Neural cell (in vitro differentiated cells): ENCODE measurements around the gene CYP11A1. TPM values are rescaled to one million over a fixed set of nuclear protein-coding genes. Genes with fewer than 3 reads are reported as not detected.

Experiments used
- H2AFZ ChIP-seq: fragments of 200-600, 300-800 bp; sonication (generic), shearing (Covaris generic); 2 replicates; pipeline ENCODE4 v1.6.0; 2014; ENCODE audit warnings: low read depth, mild to moderate bottlenecking, antibody characterized with exemption, low read length, moderate library complexity
- H3F3A ChIP-seq: fragments of 200-600 bp; shearing (Covaris generic); 2 replicates; pipeline ENCODE4 v1.6.1; 2016; ENCODE audit warnings: mild to moderate bottlenecking, moderate library complexity, mixed read lengths, antibody characterized with exemption, low read length; ENCODE audit not compliant: insufficient read depth, poor library complexity, severe bottlenecking
- H3K27ac ChIP-seq: fragments of 200-600, 300-800 bp; sonication (generic), shearing (Covaris generic); 2 replicates; pipeline ENCODE4 v1.5.1; 2014; ENCODE audit warnings: mild to moderate bottlenecking, low read length, moderate library complexity
- H3K27me3 ChIP-seq: fragments of 300-800, 200-600 bp; sonication (generic), shearing (Covaris generic); 2 replicates; pipeline ENCODE4 v1.6.0; 2014; ENCODE audit warnings: mild to moderate bottlenecking, low read depth, low read length, moderate library complexity; ENCODE audit not compliant: insufficient read depth
- H3K36me3 ChIP-seq: fragments of 300-800, 200-600 bp; sonication (generic), shearing (Covaris generic); 2 replicates; pipeline ENCODE4 v1.5.1; 2014; ENCODE audit warnings: mild to moderate bottlenecking, antibody characterized with exemption, low read length, moderate library complexity; ENCODE audit not compliant: insufficient read depth
- H3K4me2 ChIP-seq: fragments of 300-800, 200-600 bp; sonication (generic), shearing (Covaris generic); 2 replicates; pipeline ENCODE4 v1.6.0; 2014; ENCODE audit warnings: mild to moderate bottlenecking, low read length
- H3K4me3 ChIP-seq: fragments of 300-800, 200-600 bp; sonication (generic), shearing (Covaris generic); 2 replicates; pipeline ENCODE4 v1.5.1; 2014; ENCODE audit warnings: mild to moderate bottlenecking, low read length, moderate library complexity
- H3K79me2 ChIP-seq: fragments of 200-600 bp; shearing (Covaris generic); replicated peaks from 2 replicates; pipeline ENCODE4 v1.6.0; 2014; ENCODE audit warnings: mild to moderate bottlenecking, low read length, moderate library complexity; ENCODE audit not compliant: insufficient read depth
- H3K9ac ChIP-seq: fragments of 300-800, 200-600 bp; sonication (generic), shearing (Covaris generic); 2 replicates; pipeline ENCODE4 v1.6.1; 2016; ENCODE audit warnings: mild to moderate bottlenecking, low read length, mixed read lengths
- H3K9me2 ChIP-seq: fragments of 200-600 bp; shearing (Covaris generic); 2 replicates; pipeline ENCODE4 v1.6.1; 2016; ENCODE audit warnings: mild to moderate bottlenecking, low read length, mixed read lengths; ENCODE audit not compliant: insufficient read depth
- H3K9me3 ChIP-seq: fragments of 200-600, 300-800 bp; sonication (generic), shearing (Covaris generic); 2 replicates; pipeline ENCODE4 v1.6.1; 2016; ENCODE audit warnings: mild to moderate bottlenecking, mixed run types, low read length, moderate library complexity, mixed read lengths
- H4K20me1 ChIP-seq: fragments of 200-600 bp; shearing (Covaris generic); 2 replicates; pipeline ENCODE4 v1.6.1; 2016; ENCODE audit warnings: mild to moderate bottlenecking, mixed run types; ENCODE audit not compliant: insufficient read depth
- EP300 ChIP-seq: fragments of 450-650 bp; conservative IDR thresholded peaks from 2 replicates; pipeline ENCODE4 v1.6.1; 2014; ENCODE audit warnings: antibody characterized with exemption, mild to moderate bottlenecking, moderate library complexity; ENCODE audit not compliant: poor library complexity, severe bottlenecking
- EZH2 ChIP-seq: fragments of 200-600, 300-800 bp; shearing (Covaris generic), sonication (generic); IDR thresholded peaks from 2 replicates; pipeline ENCODE4 v1.6.1; 2014; ENCODE audit warnings: antibody characterized with exemption, low read length, borderline replicate concordance, mild to moderate bottlenecking; ENCODE audit not compliant: insufficient read depth, poor library complexity, severe bottlenecking
- MXI1 ChIP-seq: fragments of 450-650 bp; conservative IDR thresholded peaks from 2 replicates; pipeline ENCODE4 v1.6.1; 2014; ENCODE audit warnings: antibody characterized with exemption, mild to moderate bottlenecking; ENCODE audit not compliant: poor library complexity, severe bottlenecking
- POLR2AphosphoS5 ChIP-seq: IDR thresholded peaks from 2 replicates; pipeline ENCODE4 v1.6.1; 2012
- RAD21 ChIP-seq: fragments of 450-650 bp; conservative IDR thresholded peaks from 2 replicates; pipeline ENCODE4 v1.6.1; 2014; ENCODE audit warnings: antibody characterized with exemption, mild to moderate bottlenecking, moderate library complexity
- SMC3 ChIP-seq: fragments of 450-650 bp; conservative IDR thresholded peaks from 2 replicates; pipeline ENCODE4 v1.6.1; 2014; ENCODE audit warnings: antibody characterized with exemption, mild to moderate bottlenecking, moderate library complexity; ENCODE audit not compliant: poor library complexity
- TAF1 ChIP-seq: IDR thresholded peaks from 2 replicates; pipeline ENCODE4 v1.6.1; 2012; ENCODE audit warnings: low read depth
- polyA plus RNA-seq: library from polyadenylated mRNA; depleted of rRNA; stranded (reverse); fragments of >200 nt; gene quantifications from 2 replicates; pipeline ENCODE4 v1.2.3, GENCODE V29; 2014
- TF ChIP-seq, protein P1 (sequence below): fragments of 450-650 bp; IDR thresholded peaks from 2 replicates; pipeline ENCODE4 v1.5.1; 2014; ENCODE audit warnings: antibody characterized with exemption, mild to moderate bottlenecking, moderate library complexity; ENCODE audit not compliant: poor library complexity, severe bottlenecking
- TF ChIP-seq, protein P2 (sequence below): IDR thresholded peaks from 2 replicates; pipeline ENCODE4 v1.6.1; 2012; ENCODE audit warnings: borderline replicate concordance

The CYP11A1 gene
- polyA plus RNA-seq, 1 donor from 2014 or later, result not detected

DNA sequence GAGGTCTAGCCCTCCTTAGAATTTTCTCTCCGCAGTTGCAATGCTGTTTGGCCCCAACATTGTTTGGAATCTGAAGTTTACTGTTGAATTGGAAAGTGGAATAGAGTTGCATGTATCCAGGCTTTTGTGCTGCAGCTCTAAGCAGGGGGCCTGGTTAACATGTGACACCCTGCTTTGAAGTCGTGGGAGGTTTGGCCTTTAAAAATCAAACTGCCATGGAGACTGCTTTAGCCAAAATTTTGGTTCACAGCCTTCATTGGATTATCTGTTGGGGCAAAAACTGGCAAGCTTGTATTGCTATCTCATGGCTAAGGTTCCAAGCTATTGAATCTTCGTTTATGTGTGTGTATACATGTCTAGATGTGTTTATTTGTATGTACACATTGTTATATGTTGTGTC lies 15.8 kb downstream of the CYP11A1 start:
- no peak overlapping the region for H2AFZ ChIP-seq

DNA sequence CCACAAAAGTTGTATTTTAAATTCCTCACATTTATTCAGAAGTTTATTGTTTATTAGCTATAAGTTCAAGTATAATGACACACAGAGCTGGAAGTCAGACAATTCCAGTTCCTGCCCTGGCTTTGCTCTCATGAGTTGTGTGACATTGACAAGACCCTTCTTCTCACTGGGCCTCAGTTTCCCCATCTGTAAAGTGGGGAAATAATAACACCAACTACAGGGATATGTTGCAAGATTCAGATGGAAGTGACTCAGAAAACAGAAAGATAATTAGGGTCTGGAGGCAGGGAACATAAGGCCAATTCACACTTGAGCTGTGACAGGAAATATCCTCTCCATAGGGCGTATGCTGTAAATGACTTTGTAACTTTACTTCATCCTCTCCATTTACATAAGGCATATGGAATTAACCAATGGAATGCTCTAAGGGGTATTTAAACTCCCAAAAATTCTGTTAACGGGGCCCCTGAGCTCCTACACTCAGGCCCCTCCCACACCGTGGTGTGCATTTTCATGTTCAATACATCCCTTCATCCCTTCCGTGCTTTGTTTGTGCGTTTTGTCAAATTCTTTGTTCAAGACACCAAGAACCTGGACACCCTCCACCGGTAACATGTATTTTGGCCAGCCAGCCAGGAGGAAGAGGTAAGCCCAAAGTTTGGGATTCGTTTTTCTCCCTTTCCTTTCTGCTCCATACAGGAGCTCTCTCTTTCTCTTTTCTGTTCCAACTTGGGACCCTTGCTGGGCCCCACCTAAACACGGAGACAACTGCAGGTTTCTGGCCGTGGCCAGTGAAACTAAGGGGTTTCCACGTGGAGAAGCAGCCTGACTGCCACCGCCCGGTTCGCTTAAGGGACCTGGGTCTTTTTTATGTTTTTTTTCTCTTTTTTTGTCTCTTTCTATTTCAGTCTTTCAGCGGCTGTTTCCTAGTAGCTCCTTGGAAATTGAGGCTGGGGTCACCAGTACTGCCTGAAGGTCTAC lies 16.9 kb downstream of the CYP11A1 start:
- Histone ChIP-seq H3K36me3 (no peaks in the 10 kb centered on the region), H3K79me2 (no peaks in the 10 kb centered on the region), H4K20me1 (no peaks in the 10 kb centered on the region), H3K4me2 (no peak overlapping the region), H3K9ac (no peak overlapping the region), H3K27me3 (no peaks in the 10 kb centered on the region), H3K27ac (no peak overlapping the region), H3K4me3 (no peak overlapping the region), H3K9me3 (no peaks in the 10 kb centered on the region), H2AFZ (no peak overlapping the region), H3K9me2 (no peaks in the 10 kb centered on the region), H3F3A (no peaks in the 10 kb centered on the region)
- TF ChIP-seq, protein P1, sequence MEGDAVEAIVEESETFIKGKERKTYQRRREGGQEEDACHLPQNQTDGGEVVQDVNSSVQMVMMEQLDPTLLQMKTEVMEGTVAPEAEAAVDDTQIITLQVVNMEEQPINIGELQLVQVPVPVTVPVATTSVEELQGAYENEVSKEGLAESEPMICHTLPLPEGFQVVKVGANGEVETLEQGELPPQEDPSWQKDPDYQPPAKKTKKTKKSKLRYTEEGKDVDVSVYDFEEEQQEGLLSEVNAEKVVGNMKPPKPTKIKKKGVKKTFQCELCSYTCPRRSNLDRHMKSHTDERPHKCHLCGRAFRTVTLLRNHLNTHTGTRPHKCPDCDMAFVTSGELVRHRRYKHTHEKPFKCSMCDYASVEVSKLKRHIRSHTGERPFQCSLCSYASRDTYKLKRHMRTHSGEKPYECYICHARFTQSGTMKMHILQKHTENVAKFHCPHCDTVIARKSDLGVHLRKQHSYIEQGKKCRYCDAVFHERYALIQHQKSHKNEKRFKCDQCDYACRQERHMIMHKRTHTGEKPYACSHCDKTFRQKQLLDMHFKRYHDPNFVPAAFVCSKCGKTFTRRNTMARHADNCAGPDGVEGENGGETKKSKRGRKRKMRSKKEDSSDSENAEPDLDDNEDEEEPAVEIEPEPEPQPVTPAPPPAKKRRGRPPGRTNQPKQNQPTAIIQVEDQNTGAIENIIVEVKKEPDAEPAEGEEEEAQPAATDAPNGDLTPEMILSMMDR, result no peak
- TF ChIP-seq, protein P2, sequence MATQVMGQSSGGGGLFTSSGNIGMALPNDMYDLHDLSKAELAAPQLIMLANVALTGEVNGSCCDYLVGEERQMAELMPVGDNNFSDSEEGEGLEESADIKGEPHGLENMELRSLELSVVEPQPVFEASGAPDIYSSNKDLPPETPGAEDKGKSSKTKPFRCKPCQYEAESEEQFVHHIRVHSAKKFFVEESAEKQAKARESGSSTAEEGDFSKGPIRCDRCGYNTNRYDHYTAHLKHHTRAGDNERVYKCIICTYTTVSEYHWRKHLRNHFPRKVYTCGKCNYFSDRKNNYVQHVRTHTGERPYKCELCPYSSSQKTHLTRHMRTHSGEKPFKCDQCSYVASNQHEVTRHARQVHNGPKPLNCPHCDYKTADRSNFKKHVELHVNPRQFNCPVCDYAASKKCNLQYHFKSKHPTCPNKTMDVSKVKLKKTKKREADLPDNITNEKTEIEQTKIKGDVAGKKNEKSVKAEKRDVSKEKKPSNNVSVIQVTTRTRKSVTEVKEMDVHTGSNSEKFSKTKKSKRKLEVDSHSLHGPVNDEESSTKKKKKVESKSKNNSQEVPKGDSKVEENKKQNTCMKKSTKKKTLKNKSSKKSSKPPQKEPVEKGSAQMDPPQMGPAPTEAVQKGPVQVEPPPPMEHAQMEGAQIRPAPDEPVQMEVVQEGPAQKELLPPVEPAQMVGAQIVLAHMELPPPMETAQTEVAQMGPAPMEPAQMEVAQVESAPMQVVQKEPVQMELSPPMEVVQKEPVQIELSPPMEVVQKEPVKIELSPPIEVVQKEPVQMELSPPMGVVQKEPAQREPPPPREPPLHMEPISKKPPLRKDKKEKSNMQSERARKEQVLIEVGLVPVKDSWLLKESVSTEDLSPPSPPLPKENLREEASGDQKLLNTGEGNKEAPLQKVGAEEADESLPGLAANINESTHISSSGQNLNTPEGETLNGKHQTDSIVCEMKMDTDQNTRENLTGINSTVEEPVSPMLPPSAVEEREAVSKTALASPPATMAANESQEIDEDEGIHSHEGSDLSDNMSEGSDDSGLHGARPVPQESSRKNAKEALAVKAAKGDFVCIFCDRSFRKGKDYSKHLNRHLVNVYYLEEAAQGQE, result no peak
- TF ChIP-seq SMC3 (no peak), MXI1 (no peak), EZH2 (no peak), POLR2AphosphoS5 (no peak), EP300 (no peak), RAD21 (no peak)

More for the DNA sequence above, 15.8 kb downstream of the CYP11A1 start:
- Histone ChIP-seq H3K9me3 (no peaks in the 10 kb centered on the region), H3K9me2 (no peaks in the 10 kb centered on the region), H3K9ac (no peak overlapping the region), H3K4me3 (no peak overlapping the region), H3K27ac (no peak overlapping the region), H3K27me3 (no peaks in the 10 kb centered on the region), H3K4me2 (no peak overlapping the region), H3F3A (no peaks in the 10 kb centered on the region), H3K79me2 (no peaks in the 10 kb centered on the region), H3K36me3 (no peaks in the 10 kb centered on the region), H4K20me1 (no peaks in the 10 kb centered on the region)
- TF ChIP-seq, protein P2, result no peak
- TF ChIP-seq POLR2AphosphoS5 (no peak), EP300 (no peak), TAF1 (no peak), MXI1 (no peak), RAD21 (no peak), EZH2 (no peak), SMC3 (no peak)
- TF ChIP-seq, protein P1, result no peak
